Endometrium (tissue), 2 donors: ENCODE measurements around the gene IL2RA.
"Not testable (repeated sequence)": the region's sequence is repeated elsewhere in the genome, so short reads cannot be mapped to it uniquely, and the experiment has no call there.

Experiments used
- FAIRE-seq: peaks from 2 replicates; lab custom pipeline; 2012; peaks lifted over from hg19 to GRCh38; lab: Jason Lieb, UNC
- donor health status: control.
- donor health status: control.

The IL2RA gene

GRCh38 chr10:6082496-6083395, 20.6 kb upstream of the IL2RA start:
- no peak for FAIRE-seq

- no peak for FAIRE-seq
Observed at GRCh38 chr10:6080417-6080973, 18.3 kb upstream of the IL2RA start.

- FAIRE-seq = no peak
Observed at GRCh38 chr10:6079044-6079443, 16.9 kb upstream of the IL2RA start.

- no peak for FAIRE-seq
Observed at GRCh38 chr10:6077071-6077675, 15.0 kb upstream of the IL2RA start.

- FAIRE-seq = no peak
Observed at GRCh38 chr10:6074489-6075301, 12.5 kb upstream of the IL2RA start.

GRCh38 chr10:6072215-6072934, 10.2 kb upstream of the IL2RA start:
- FAIRE-seq = no peak

GRCh38 chr10:6071181-6072175, 9.3 kb upstream of the IL2RA start:
- FAIRE-seq = no peak

GRCh38 chr10:6070660-6071059, 8.5 kb upstream of the IL2RA start:
- FAIRE-seq = no peak

GRCh38 chr10:6069081-6069931, 7.1 kb upstream of the IL2RA start:
- FAIRE-seq = no peak

- no peak for FAIRE-seq
Observed at GRCh38 chr10:6068422-6068821, 6.3 kb upstream of the IL2RA start.

- FAIRE-seq = no peak
Observed at GRCh38 chr10:6068006-6068405, 5.8 kb upstream of the IL2RA start.

GRCh38 chr10:6067457-6067856, 5.3 kb upstream of the IL2RA start:
- FAIRE-seq = no peak

GRCh38 chr10:6065835-6066234, 3.7 kb upstream of the IL2RA start:
- FAIRE-seq = no peak

- no peak for FAIRE-seq
Observed at GRCh38 chr10:6065406-6065805, 3.2 kb upstream of the IL2RA start.

- FAIRE-seq = not testable (repeated sequence)
Observed at GRCh38 chr10:6064726-6065125, 2.6 kb upstream of the IL2RA start.

- FAIRE-seq = no peak
Observed at GRCh38 chr10:6064119-6064518, 2.0 kb upstream of the IL2RA start.

GRCh38 chr10:6061056-6061455, 1.1 kb downstream of the IL2RA start:
- FAIRE-seq = no peak

- no peak for FAIRE-seq
Observed at GRCh38 chr10:6059506-6059905, 2.7 kb downstream of the IL2RA start.

GRCh38 chr10:6058682-6059475, 3.3 kb downstream of the IL2RA start:
- FAIRE-seq = no peak
